GM12874 (cell line): ENCODE results near the gene DYNC1LI1.

Source experiments
- CTCF ChIP-seq: IDR thresholded peaks from 2 replicates; pipeline ENCODE4 v1.5.1; 2011; ENCODE audit warnings: low read depth, mild to moderate bottlenecking, control low read depth, low read length, moderate library complexity; ENCODE audit not compliant: insufficient read depth

The DYNC1LI1 gene

GRCh38 chr3:32502946-32503286 is 67.7 kb downstream of the DYNC1LI1 start:
- TF ChIP-seq CTCF, result no peak

- no peak for TF ChIP-seq CTCF
These were observed 68.3 kb downstream of the DYNC1LI1 start, which contains the start of gene CMTM6 for GRCh38 chr3:32502118-32502945. CMTM6 (minus strand) TSS chr3:32502852; CDS start chr3:32502745, 107 bp downstream.

- TF ChIP-seq CTCF, result no peak
These were observed 68.9 kb downstream of the DYNC1LI1 start for GRCh38 chr3:32501783-32502117.

GRCh38 chr3:32500880-32501782 is 69.5 kb downstream of the DYNC1LI1 start:
- TF ChIP-seq CTCF, result no peak

- TF ChIP-seq CTCF, result no peak
These were observed 70.4 kb downstream of the DYNC1LI1 start for GRCh38 chr3:32500231-32500630.

GRCh38 chr3:32499585-32499984 is 71.1 kb downstream of the DYNC1LI1 start:
- TF ChIP-seq CTCF, result no peak

GRCh38 chr3:32498992-32499391 is 71.7 kb downstream of the DYNC1LI1 start:
- no peak for TF ChIP-seq CTCF
